Caco-2 (cell line): ENCODE data around the gene FAM241A. TPM values are rescaled to one million over a fixed set of nuclear protein-coding genes. Genes with fewer than 3 reads are reported as not detected.

Experiments used
- BruUV-seq: library from RNA; stranded (reverse); fragments of 400-500 nt; replicated peaks from 2 replicates; lab custom pipeline; 2021; lab: Mats Ljungman, UMichigan
- CTCF ChIA-PET: fragments of 300-600 bp; sonication (Branson Sonifier 250); formaldehyde crosslinking; loops from one replicate; lab custom pipeline; 2022; ENCODE audit warnings: antibody characterized with exemption; lab: Charles Lee
- POLR2A ChIA-PET: fragments of 300-600 bp; sonication (Branson Sonifier 250); formaldehyde crosslinking; loops from one replicate; lab custom pipeline; 2022; ENCODE audit warnings: antibody characterized with exemption; lab: Charles Lee
- DNase-seq, 2 experiments: peaks; one replicate each; pipeline versions ENCODE4 v3.0.0 to v3.0.0-alpha.2; 2020 to 2022
- H3K27me3 ChIP-seq: replicated peaks from 2 replicates; pipeline ENCODE4 v1.6.0; 2011; ENCODE audit warnings: low read length; ENCODE audit not compliant: control insufficient read depth, insufficient read depth
- H3K36me3 ChIP-seq: 2 replicates; pipeline ENCODE4 v1.5.1; 2011; ENCODE audit warnings: low read length; ENCODE audit not compliant: control insufficient read depth, insufficient read depth
- H3K4me1 ChIP-seq: fragments of 250-450 bp; sonication (Bioruptor Pico); 2 replicates; pipeline ENCODE4 v1.5.1; 2020; ENCODE audit warnings: mild to moderate bottlenecking
- H3K4me3 ChIP-seq: 2 replicates; pipeline ENCODE4 v1.5.1; 2011; ENCODE audit warnings: low read depth, mild to moderate bottlenecking, control low read depth, low read length
- H3K9me3 ChIP-seq: fragments of 250-450 bp; sonication (Bioruptor Pico); 2 replicates; pipeline ENCODE4 v1.5.1; 2020; ENCODE audit warnings: mild to moderate bottlenecking, moderate library complexity
- H3K27ac Mint-ChIP-seq: one replicate; pipeline ENCODE4 v1.8.0; 2022; ENCODE audit warnings: mixed read lengths; ENCODE audit not compliant: unreplicated experiment
- H3K27me3 Mint-ChIP-seq: one replicate; pipeline ENCODE4 v1.8.0; 2022; ENCODE audit warnings: mixed read lengths; ENCODE audit not compliant: insufficient read depth, unreplicated experiment
- H3K36me3 Mint-ChIP-seq: one replicate; pipeline ENCODE4 v1.8.0; 2022; ENCODE audit warnings: mild to moderate bottlenecking, mixed read lengths; ENCODE audit not compliant: insufficient read depth, unreplicated experiment
- H3K4me1 Mint-ChIP-seq: one replicate; pipeline ENCODE4 v1.8.0; 2022; ENCODE audit warnings: low read depth, mixed read lengths; ENCODE audit not compliant: unreplicated experiment
- H3K4me3 Mint-ChIP-seq: one replicate; pipeline ENCODE4 v1.8.0; 2022; ENCODE audit warnings: mild to moderate bottlenecking, moderate library complexity, mixed read lengths; ENCODE audit not compliant: unreplicated experiment
- H3K9me3 Mint-ChIP-seq: one replicate; pipeline ENCODE4 v1.8.0; 2022; ENCODE audit warnings: mixed read lengths; ENCODE audit not compliant: unreplicated experiment
- intact Hi-C: fragments of 100-400 bp; cut with micrococcal nuclease; formaldehyde crosslinking; loops from one replicate; pipeline ENCODE4 v1.10.0; 2022; ENCODE audit not compliant: unreplicated experiment
- total RNA-seq: library from RNA; stranded (reverse); gene quantifications from 2 replicates; pipeline ENCODE4 v1.2.3, GENCODE V29; 2022
- TF ChIP-seq, protein P1 (sequence below), 2 experiments: fragments of 200-600 bp in 1 of 2; IDR thresholded peaks; 1 replicate in 1 of 2; 2 replicates in 1 of 2; pipeline versions ENCODE4 v1.5.1 to v1.8.0; 2011 to 2022; ENCODE audit warnings: antibody characterized with exemption in 1 of 2, control low read depth in 1 of 2, inconsistent platforms in 1 of 2, low read depth in 1 of 2, low read length in 1 of 2, mild to moderate bottlenecking in 1 of 2, moderate library complexity in 1 of 2; ENCODE audit not compliant: insufficient read depth in 1 of 2, severe bottlenecking in 1 of 2, unreplicated experiment in 1 of 2

The FAM241A gene
- total RNA-seq, 1 experiment from 2014 or later = 1.0 TPM

- Histone ChIP-seq H3K27me3 (no peaks in the 10 kb centered on the region), H3K4me1 (no peaks in the 10 kb centered on the region), H3K9me3 (0 out of 2 replicates have a peak, but pooled peaks cover 4% of the 10 kb centered on the region), H3K36me3 (no peaks in the 10 kb centered on the region), H3K4me3 (no peak overlapping the region)
- H3K36me3 Mint-ChIP-seq = no peaks in the 10 kb centered on the region
- ChIA-PET CTCF (no interaction called here), POLR2A (no interaction called here)
- H3K9me3 Mint-ChIP-seq = peaks cover 11% of the 10 kb centered on the region
- BruUV-seq = no TSS peak
- TF ChIP-seq, protein P1, sequence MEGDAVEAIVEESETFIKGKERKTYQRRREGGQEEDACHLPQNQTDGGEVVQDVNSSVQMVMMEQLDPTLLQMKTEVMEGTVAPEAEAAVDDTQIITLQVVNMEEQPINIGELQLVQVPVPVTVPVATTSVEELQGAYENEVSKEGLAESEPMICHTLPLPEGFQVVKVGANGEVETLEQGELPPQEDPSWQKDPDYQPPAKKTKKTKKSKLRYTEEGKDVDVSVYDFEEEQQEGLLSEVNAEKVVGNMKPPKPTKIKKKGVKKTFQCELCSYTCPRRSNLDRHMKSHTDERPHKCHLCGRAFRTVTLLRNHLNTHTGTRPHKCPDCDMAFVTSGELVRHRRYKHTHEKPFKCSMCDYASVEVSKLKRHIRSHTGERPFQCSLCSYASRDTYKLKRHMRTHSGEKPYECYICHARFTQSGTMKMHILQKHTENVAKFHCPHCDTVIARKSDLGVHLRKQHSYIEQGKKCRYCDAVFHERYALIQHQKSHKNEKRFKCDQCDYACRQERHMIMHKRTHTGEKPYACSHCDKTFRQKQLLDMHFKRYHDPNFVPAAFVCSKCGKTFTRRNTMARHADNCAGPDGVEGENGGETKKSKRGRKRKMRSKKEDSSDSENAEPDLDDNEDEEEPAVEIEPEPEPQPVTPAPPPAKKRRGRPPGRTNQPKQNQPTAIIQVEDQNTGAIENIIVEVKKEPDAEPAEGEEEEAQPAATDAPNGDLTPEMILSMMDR (IDR thresholded peaks at IDR 0.05; ENCODE audit: insufficient read depth in 1 of 2, low read depth in 1 of 2, low read length in 1 of 2, severe bottlenecking in 1 of 2, unreplicated experiment in 1 of 2) = no peak
- DNase-seq = no peak
- no peaks in the 10 kb centered on the region for H3K27me3 Mint-ChIP-seq
- no peak overlapping the region for H3K27ac Mint-ChIP-seq
- no peaks in the 10 kb centered on the region for H3K4me1 Mint-ChIP-seq
- intact Hi-C loops = no loop called here
- no peak overlapping the region for H3K4me3 Mint-ChIP-seq
Observed at GRCh38 chr4:112210777-112211176, 65.5 kb downstream of the FAM241A start.

DNA sequence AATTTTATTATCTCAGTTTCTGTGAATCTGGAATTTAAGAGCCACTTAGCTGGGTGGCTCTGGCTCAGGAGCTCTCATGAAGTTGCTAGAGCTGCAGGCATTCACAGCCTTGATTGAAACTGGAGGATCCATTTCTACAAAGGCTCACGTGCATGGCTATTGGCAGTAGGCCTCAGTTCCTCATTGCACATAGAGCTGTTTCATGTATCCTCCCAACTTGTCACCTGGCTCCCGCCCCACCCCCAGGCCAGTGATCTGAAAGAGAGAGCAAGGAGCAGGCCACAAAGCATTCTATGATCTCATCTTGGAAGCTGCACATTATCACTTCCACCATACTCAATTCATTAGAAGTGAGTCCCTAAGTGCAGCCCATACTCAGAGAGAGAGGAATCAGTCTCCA, 67.8 kb downstream of the FAM241A start:
- POLR2A ChIA-PET = no interaction called here
- CTCF ChIA-PET = interaction anchor here (2.6 kb wide), 1 partner anchor 19 kb away, joined by 11 read pairs; no protein-coding TSS in a partner anchor
- DNase-seq = no peak

GRCh38 chr4:112213856-112214255, 68.6 kb downstream of the FAM241A start:
- H3K4me1 Mint-ChIP-seq = no peaks in the 10 kb centered on the region

More for the DNA sequence above, 67.8 kb downstream of the FAM241A start:
- H3K9me3 ChIP-seq = 0 out of 2 replicates have a peak, but pooled peaks cover 4% of the 10 kb centered on the region
- BruUV-seq = no TSS peak
- Mint-ChIP-seq H3K27ac (no peak overlapping the region), H3K4me3 (no peak overlapping the region), H3K9me3 (peaks cover 11% of the 10 kb centered on the region), H3K36me3 (no peaks in the 10 kb centered on the region), H3K4me1 (no peaks in the 10 kb centered on the region), H3K27me3 (no peaks in the 10 kb centered on the region)
- H3K4me1 ChIP-seq = no peaks in the 10 kb centered on the region
- no peaks in the 10 kb centered on the region for H3K27me3 ChIP-seq
- H3K36me3 ChIP-seq = no peaks in the 10 kb centered on the region
- TF ChIP-seq, protein P1 (IDR thresholded peaks at IDR 0.05; ENCODE audit: insufficient read depth in 1 of 2, low read depth in 1 of 2, low read length in 1 of 2, severe bottlenecking in 1 of 2, unreplicated experiment in 1 of 2) = no peak
- no peak overlapping the region for H3K4me3 ChIP-seq
- intact Hi-C loops = no loop called here

More at GRCh38 chr4:112213856-112214255, 68.6 kb downstream of the FAM241A start:
- H3K27me3 ChIP-seq = no peaks in the 10 kb centered on the region
- Mint-ChIP-seq H3K4me3 (no peak overlapping the region), H3K27me3 (no peaks in the 10 kb centered on the region), H3K9me3 (peaks cover 11% of the 10 kb centered on the region), H3K36me3 (no peaks in the 10 kb centered on the region), H3K27ac (no peak overlapping the region)
- H3K4me3 ChIP-seq = no peak overlapping the region
- intact Hi-C loops = loop anchor here (1.0 to 2.0 kb wide), 4 partner anchors 17 to 310 kb away; partner anchors contain the start of gene AP1AR
- BruUV-seq = no TSS peak
- DNase-seq = no peak
- no peaks in the 10 kb centered on the region for H3K4me1 ChIP-seq
- TF ChIP-seq, protein P1 (IDR thresholded peaks at IDR 0.05; ENCODE audit: insufficient read depth in 1 of 2, low read depth in 1 of 2, low read length in 1 of 2, severe bottlenecking in 1 of 2, unreplicated experiment in 1 of 2) = no peak
- ChIA-PET POLR2A (interaction anchor here (0.6 kb wide), 1 partner anchor 19 kb away, joined by 4 read pairs; no protein-coding TSS in a partner anchor), CTCF (interaction anchor here (2.6 kb wide), 1 partner anchor 19 kb away, joined by 11 read pairs; no protein-coding TSS in a partner anchor)
- H3K9me3 ChIP-seq = 0 out of 2 replicates have a peak, but pooled peaks cover 4% of the 10 kb centered on the region
- H3K36me3 ChIP-seq = no peaks in the 10 kb centered on the region
